IPS DF 6.9 (cell line): ENCODE data around the gene ZSWIM1.
"Not testable (repeated sequence)": the region's sequence is repeated elsewhere in the genome, so short reads cannot be mapped to it uniquely, and the experiment has no call there.

Experiments
- DNase-seq: peaks from one replicate; pipeline ENCODE4 v3.0.0-alpha.2; 2013; ENCODE audit warnings: low read depth, low spot score
- H3K27ac ChIP-seq: one replicate; pipeline ENCODE4 v1.5.1; 2013; ENCODE audit warnings: low read length, control low read depth
- H3K27me3 ChIP-seq: 2 replicates; pipeline ENCODE4 v1.6.1; 2013; ENCODE audit warnings: mild to moderate bottlenecking, low read length; ENCODE audit not compliant: control insufficient read depth, insufficient read depth
- H3K36me3 ChIP-seq: 2 replicates; pipeline ENCODE4 v1.6.1; 2013; ENCODE audit warnings: low read length; ENCODE audit not compliant: control insufficient read depth, insufficient read depth
- H3K4me1 ChIP-seq: 2 replicates; pipeline ENCODE4 v1.6.1; 2013; ENCODE audit warnings: low read length; ENCODE audit not compliant: control insufficient read depth, insufficient read depth
- H3K4me3 ChIP-seq: 2 replicates; pipeline ENCODE4 v1.5.1; 2013; ENCODE audit warnings: mild to moderate bottlenecking, low read length
- H3K9me3 ChIP-seq: 2 replicates; pipeline ENCODE4 v1.6.1; 2013; ENCODE audit warnings: low read length, inconsistent platforms; ENCODE audit not compliant: control insufficient read depth, insufficient read depth
- WGBS: extraction: QIAGEN DNeasy Blood & Tissue Kit; methylation state at CpG from one replicate; pipeline ENCODE4 v1.1.7; 2013; ENCODE audit warnings: mixed read lengths, missing lambda C conversion rate; ENCODE audit not compliant: insufficient read length, insufficient coverage; 5-methylcytosine and 5-hydroxymethylcytosine counted together

The ZSWIM1 gene

DNA sequence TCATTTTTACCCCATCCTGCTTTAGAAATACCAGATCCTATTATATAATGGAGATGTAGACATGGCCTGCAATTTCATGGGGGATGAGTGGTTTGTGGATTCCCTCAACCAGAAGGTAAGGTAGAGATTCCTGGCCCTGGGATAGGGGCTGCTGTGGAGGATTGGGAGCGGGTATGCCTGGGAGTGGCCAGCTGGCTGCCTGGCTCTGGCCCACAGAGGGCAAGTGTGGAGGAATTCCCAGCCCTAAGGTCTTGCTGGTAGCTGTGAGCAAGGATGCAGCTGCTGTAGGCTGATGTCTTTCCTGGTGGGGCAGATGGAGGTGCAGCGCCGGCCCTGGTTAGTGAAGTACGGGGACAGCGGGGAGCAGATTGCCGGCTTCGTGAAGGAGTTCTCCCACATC, 16.7 kb downstream of the ZSWIM1 start:
- H3K9me3 ChIP-seq: no peaks in the 10 kb centered on the region
- WGBS: no CpG with 5 or more reads among the region's 7 CpGs
- no peaks in the 10 kb centered on the region for H3K27me3 ChIP-seq
- no peak overlapping the region for H3K27ac ChIP-seq
- peaks cover 15% of the 10 kb centered on the region for H3K36me3 ChIP-seq
- no peaks in the 10 kb centered on the region for H3K4me1 ChIP-seq
- no peak for DNase-seq
- H3K4me3 ChIP-seq: no peak overlapping the region

DNA sequence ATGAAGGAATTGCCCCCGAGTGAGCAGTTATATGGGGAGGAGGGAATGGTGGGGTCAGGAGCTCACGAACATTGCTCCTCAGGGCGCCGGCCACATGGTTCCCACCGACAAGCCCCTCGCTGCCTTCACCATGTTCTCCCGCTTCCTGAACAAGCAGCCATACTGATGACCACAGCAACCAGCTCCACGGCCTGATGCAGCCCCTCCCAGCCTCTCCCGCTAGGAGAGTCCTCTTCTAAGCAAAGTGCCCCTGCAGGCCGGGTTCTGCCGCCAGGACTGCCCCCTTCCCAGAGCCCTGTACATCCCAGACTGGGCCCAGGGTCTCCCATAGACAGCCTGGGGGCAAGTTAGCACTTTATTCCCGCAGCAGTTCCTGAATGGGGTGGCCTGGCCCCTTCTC, 17.3 kb downstream of the ZSWIM1 start:
- Histone ChIP-seq H3K27me3 (no peaks in the 10 kb centered on the region), H3K4me3 (no peak overlapping the region), H3K4me1 (no peaks in the 10 kb centered on the region), H3K36me3 (peaks cover 15% of the 10 kb centered on the region), H3K27ac (no peak overlapping the region), H3K9me3 (no peaks in the 10 kb centered on the region)
- WGBS: no CpG with 5 or more reads among the region's 12 CpGs
- DNase-seq: no peak

DNA sequence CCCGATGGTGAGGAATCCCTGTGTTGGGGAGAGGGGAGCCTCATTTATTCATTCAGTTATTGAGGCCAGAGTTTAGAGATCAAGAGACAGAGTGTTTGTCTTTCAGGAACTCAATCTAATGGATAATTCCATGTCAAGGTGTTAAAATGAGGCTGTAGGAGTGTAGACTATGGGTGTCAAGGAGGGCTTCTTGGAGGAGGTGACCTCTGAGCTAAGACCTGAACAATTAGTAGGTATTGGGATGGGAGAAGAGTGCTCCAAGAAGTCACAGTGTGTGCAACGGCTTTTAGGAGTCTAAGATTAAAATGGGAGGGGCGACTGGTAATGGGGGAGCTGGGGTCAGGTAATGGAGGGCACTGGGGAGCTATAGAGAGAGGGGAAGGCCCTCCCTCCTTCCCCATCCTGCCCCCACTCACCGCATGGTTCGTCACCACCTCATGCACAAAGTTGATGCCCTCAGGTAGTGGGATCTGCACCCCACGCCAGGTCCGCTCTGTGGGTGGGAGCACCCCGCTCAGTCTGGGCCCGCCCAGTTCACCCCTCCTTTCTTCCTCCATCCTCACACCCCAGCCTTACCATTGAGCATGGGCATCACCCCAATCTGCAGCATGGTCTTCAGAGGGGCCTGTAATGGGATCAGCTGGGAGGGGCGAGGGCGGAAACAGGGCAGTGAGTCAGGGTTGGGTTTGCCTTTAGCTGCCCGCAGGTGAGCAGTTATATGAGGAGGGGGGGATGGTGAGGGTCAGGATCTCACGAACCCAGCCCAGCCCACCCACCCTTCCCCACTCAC, 18.2 kb downstream of the ZSWIM1 start:
- no CpG with 5 or more reads among the region's 13 CpGs for WGBS
- H3K9me3 ChIP-seq: no peaks in the 10 kb centered on the region
- peaks cover 15% of the 10 kb centered on the region for H3K36me3 ChIP-seq
- no peak for DNase-seq
- no peak overlapping the region for H3K27ac ChIP-seq
- H3K27me3 ChIP-seq: no peaks in the 10 kb centered on the region
- H3K4me3 ChIP-seq: no peak overlapping the region
- no peaks in the 10 kb centered on the region for H3K4me1 ChIP-seq

DNA sequence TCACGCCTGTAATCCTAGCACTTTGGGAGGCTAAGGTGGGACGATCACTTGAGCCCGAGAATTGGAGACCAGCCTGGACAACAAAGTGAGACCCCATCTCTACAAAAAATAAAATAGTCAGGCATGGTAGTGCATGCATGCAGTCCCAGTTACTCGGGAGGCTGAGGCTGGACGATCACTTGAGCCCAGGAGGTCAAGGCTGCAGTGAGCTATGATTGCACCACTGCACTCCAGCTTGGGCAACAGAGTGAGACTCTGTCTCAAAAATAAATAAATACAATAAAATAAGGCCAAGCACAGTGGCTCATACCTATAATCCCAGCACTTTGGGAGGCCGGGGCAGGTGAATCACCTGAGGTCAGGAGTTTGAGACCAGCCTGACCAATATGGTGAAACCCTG, 20.3 kb downstream of the ZSWIM1 start:
- H3K9me3 ChIP-seq, H3K4me1 ChIP-seq, H3K27ac ChIP-seq, H3K27me3 ChIP-seq, H3K4me3 ChIP-seq, DNase-seq: not testable (repeated sequence)
- no CpG with 5 or more reads among the region's 6 CpGs for WGBS
- peaks cover 20% of the 10 kb centered on the region for H3K36me3 ChIP-seq

DNA sequence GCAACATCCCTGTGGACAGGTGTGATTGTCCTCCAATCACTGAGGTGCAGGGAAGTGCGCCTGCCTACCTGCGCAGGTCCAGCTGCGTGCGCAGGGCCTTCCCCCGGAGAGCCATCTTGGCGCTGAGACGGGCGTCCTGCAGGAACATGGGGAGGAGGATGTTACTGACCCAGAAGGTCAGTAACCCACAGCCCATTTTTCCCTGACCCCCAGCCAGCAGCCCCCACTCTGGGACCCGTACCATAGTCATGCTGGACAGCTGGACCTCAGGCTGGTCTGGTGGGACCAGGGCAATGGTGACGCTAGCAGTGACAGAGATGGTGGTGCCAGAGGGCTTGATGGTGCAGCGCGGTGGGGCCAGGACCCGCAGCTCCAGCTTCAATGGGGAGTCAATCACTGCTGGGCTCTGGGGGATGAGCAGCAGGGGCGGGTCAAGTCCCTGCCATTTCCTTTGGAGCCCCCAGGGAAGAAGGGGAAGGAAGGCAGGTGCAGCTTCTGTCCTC, 21.2 kb downstream of the ZSWIM1 start:
- Histone ChIP-seq H3K4me1 (no peaks in the 10 kb centered on the region), H3K4me3 (no peak overlapping the region), H3K27me3 (no peaks in the 10 kb centered on the region), H3K27ac (no peak overlapping the region), H3K36me3 (peaks cover 20% of the 10 kb centered on the region), H3K9me3 (no peaks in the 10 kb centered on the region)
- WGBS: no CpG with 5 or more reads among the region's 14 CpGs
- DNase-seq: no peak

DNA sequence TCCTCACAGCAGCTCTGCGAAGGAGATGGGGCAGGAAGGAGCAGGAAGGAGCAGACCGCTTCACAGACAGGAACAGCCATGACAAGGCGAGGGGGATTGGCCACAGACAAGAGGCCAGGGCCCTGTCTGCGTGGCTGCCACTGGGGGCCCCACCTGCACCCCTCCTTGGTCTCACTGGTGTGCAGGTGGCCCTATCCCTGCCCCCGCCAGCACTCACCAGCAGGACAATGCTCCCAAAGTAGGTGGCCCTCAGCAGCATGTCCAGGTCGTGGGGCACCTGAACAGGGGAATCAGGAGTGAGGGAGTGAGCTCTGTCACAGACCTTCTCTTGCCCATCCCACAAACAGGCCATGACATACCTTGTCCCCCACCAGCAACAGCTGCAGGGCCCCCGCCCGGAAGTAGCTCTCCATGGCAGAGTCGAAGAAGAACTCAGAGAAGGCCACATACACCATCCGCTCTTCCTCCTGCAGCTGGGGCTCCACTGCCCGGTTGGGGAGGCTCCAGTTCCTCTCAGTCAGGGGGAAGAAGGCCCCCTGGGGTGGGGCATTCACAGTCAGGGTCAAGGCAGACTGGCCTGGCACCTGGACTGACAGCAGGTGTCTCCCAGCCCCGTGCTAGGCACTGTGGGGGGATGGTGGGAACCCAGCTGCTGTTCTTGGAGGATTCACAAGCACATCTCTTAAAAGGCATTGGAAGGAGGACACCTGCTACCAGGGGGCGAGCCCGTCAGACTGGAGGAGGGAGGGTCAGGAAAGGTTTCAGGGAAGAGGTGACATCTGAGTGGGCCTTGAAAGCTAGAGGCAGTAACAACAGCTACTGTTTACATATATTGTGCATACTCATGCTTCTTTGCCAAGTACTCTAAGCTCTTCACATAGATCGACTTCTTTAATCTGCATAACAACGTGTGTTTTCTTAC, 23.8 kb downstream of the ZSWIM1 start:
- Histone ChIP-seq H3K36me3 (peaks cover 27% of the 10 kb centered on the region), H3K27ac (no peak overlapping the region), H3K4me1 (no peaks in the 10 kb centered on the region), H3K9me3 (no peaks in the 10 kb centered on the region), H3K4me3 (no peak overlapping the region), H3K27me3 (no peaks in the 10 kb centered on the region)
- no CpG with 5 or more reads among the region's 16 CpGs for WGBS
- DNase-seq: no peak

DNA sequence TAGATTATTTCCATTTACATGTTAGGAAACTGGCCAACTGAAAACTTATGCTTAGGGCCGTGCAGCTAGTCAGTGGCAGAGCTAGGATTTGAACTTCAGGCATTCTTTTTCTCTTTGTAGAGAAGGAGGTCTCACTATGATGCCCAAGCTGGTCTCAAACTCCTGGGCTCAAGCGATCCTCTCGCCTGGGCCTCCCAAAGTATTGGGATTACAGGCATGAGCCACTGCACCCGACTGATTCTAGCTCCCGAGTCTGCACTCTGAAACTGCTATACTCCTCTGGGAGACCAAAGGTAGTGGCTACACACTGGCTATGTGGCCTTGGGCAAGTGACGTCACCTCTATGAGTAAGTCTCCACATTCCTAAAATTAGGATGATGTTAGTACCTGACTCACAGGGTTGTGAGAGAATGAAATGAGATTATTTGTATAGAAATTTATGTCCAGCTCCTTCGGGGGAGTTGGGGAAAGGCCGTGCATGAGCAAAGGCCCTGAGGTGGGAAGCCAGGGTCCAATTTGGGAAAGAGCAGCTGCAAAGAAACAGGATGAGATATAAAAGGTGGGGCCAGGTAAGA, 24.6 kb downstream of the ZSWIM1 start:
- no CpG with 5 or more reads among the region's 8 CpGs for WGBS
- peaks cover 27% of the 10 kb centered on the region for H3K36me3 ChIP-seq

DNA sequence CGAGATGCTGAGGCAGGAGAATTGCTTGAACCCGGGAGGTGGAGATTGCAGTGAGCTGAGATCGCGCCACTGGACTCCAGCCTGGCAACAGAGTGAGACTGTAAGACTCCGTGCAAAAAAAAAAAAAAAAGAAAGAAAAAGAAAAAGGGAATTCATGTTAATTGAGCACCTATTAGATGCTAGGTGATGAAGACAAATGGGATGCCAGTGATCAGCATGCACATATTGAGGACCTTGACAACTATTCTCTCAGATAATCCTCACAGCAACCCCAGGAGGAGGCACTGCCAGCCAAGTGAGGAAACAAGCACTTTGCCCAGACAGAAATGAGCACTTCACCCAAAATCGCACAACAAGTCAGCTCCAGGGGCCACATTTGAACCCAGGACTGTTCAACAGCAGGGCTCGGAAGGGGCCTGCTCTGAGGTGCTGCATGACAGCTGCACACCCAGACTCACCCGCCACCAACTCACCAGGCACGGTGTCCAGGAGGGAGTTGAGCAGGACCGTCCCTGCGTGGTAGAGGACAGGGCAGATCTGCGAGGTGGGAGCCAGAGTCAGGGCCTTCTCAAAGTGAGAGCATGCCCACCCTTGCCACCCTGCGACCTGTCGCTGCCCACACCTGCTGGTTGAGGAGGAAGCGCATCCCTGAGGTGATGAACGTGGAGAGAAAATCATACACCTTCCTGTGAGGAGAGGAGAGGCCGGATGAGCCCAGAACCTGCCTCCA, 26.4 kb downstream of the ZSWIM1 start:
- Histone ChIP-seq H3K9me3 (no peaks in the 10 kb centered on the region), H3K36me3 (peaks cover 19% of the 10 kb centered on the region), H3K4me3 (no peak overlapping the region), H3K27me3 (no peaks in the 10 kb centered on the region), H3K4me1 (peaks cover 1% of the 10 kb centered on the region; the same call in 1 of the 2 replicates), H3K27ac (no peak overlapping the region)
- no CpG with 5 or more reads among the region's 17 CpGs for WGBS
- no peak for DNase-seq

More for the DNA sequence above, 24.6 kb downstream of the ZSWIM1 start:
- Histone ChIP-seq H3K4me3 (no peak overlapping the region), H3K4me1 (no peaks in the 10 kb centered on the region), H3K27me3 (no peaks in the 10 kb centered on the region), H3K27ac (no peak overlapping the region), H3K9me3 (no peaks in the 10 kb centered on the region)
- DNase-seq: no peak

DNA sequence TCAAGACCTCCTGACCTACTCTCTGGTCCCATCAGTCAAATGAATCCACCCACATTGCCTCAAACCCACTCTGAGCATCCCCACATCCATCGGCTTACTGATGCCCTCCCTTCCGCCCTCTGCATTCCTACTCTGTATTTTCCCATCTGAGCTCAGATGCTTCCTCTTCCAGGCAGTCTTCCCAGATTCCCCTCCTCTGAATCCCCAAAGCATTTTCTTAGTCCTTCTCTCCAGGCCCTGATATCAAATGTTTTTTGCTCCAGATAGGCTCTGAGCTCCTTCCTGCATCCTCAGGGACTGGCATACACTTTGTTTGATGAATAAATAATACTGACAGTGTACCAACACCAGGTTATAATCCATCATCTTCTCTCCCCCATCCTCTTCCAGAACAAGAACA, 27.1 kb downstream of the ZSWIM1 start:
- peaks cover 18% of the 10 kb centered on the region for H3K36me3 ChIP-seq
- peaks cover 3% of the 10 kb centered on the region; the same call in 1 of the 2 replicates for H3K4me1 ChIP-seq
- H3K9me3 ChIP-seq: no peaks in the 10 kb centered on the region
- no CpG with 5 or more reads among the region's 2 CpGs for WGBS
- no peak overlapping the region for H3K4me3 ChIP-seq
- no peaks in the 10 kb centered on the region for H3K27me3 ChIP-seq
- no peak overlapping the region for H3K27ac ChIP-seq
- no peak for DNase-seq
